Measurements from ENCODE around the gene STARD10. TPM values are rescaled to one million over a fixed set of nuclear protein-coding genes. Genes with fewer than 3 reads are reported as not detected.

STARD10 gene
- total RNA-seq, 4 donors from 2014 or later = 39.1 to 103 (median 71.1) TPM

DNA sequence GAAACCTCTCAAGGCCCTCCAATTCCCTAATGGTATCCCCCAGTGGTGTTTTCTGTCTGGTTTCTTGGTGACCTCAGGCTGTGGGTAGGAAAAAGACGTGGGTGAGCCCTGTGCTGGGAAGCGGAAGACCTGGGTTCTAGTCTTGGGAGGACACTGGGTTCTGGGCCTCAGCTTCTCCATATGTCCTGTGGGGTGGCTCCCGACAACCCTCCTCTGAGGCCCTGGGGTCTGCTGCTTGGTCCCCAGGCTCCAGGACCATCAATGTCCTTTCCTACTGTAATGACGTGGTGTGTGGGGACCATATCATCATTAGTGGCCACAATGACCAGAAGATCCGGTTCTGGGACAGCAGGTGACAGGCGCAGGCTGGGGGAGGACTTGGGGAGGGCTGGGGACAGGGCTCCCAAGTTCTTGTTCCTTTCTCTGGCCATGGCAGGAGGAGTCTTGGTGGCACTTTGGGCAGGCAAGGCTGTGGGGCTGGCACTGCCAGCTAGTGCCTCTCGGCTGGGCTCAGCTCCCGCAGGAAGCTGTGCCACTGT lies 33.2 kb upstream of the STARD10 start:
- ATAC-seq (no peak), DNase-seq (no peak)
- Histone ChIP-seq H3K9me3 (no peaks in the 10 kb centered on the region), H3K4me3 (no peak overlapping the region), H3K4me1 (peaks cover 6 to 10% of the 10 kb centered on the region in 2 donors), H3K27me3 (no peaks in the 10 kb centered on the region), H3K27ac (peak overlapping the region in 3 of 4 donors; percentile 36 to 61 (median 58)), H3K36me3 (no peaks in the 10 kb centered on the region)
- intact Hi-C loops (cut with DNase I; ENCODE audit: low total_unique reads) (loop anchor here (10.0 kb wide), 1 partner anchor 392 kb away; the partner anchor contains the start of gene CLPB), in situ Hi-C loops (cut with MboI; ENCODE audit: low sequenced_read_pairs in 4 of 4) (loop anchor here (5.0 to 25.0 kb wide), 2 partner anchors 350 to 460 kb away; no protein-coding TSS in a partner anchor)
- TF ChIP-seq POLR2A (IDR thresholded peaks at IDR 0.05) = no peak
- TF ChIP-seq CTCF (IDR thresholded peaks at IDR 0.05 in 4 of 5, conservative IDR thresholded peaks at IDR 0.05 in 1 of 5) = no peak

- intact Hi-C loops (cut with DNase I; ENCODE audit: low total_unique reads) = loop anchor here (10.0 kb wide), 1 partner anchor 392 kb away; the partner anchor contains the start of gene CLPB
These were observed 32.5 kb upstream of the STARD10 start for GRCh38 chr11:72826191-72826941.

DNA sequence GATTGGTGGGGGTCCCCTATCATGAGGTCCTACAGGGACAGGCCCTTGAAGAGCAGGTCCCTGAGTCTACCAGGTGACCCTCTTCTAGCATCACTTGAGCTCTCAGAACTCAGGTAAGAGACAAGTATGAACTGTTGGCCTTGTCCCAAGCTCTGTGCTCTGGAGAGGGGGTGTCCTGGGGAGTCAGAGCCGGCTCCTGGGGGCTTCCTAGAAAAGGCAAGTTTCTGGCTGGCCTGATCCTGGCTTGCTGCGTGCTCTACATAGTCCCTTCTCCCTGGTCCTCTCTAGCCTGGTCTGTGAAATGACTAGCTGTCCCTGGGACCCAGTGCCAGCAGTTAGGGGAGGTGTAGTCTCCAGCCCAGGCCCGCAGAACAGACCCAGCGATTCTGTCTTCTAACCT lies 31.8 kb upstream of the STARD10 start:
- intact Hi-C loops (cut with DNase I; ENCODE audit: low total_unique reads) = loop anchor here (10.0 kb wide), 1 partner anchor 391 kb away; the partner anchor contains the start of gene CLPB
- Histone ChIP-seq H3K4me3 (no peak overlapping the region), H3K27ac (no peak overlapping the region), H3K9me3 (no peaks in the 10 kb centered on the region), H3K4me1 (peaks cover 5 to 9% of the 10 kb centered on the region in 2 donors), H3K36me3 (no peaks in the 10 kb centered on the region), H3K27me3 (no peaks in the 10 kb centered on the region)
- DNase-seq (no peak), ATAC-seq (no peak)
- in situ Hi-C loops (cut with MboI; ENCODE audit: low sequenced_read_pairs in 4 of 4) = loop anchor here (5.0 to 25.0 kb wide), 2 partner anchors 352 to 462 kb away; no protein-coding TSS in a partner anchor
- TF ChIP-seq POLR2A (IDR thresholded peaks at IDR 0.05) (no peak), CTCF (IDR thresholded peaks at IDR 0.05 in 4 of 5, conservative IDR thresholded peaks at IDR 0.05 in 1 of 5) (no peak)

More at GRCh38 chr11:72826191-72826941, 32.5 kb upstream of the STARD10 start:
- TF ChIP-seq POLR2A (IDR thresholded peaks at IDR 0.05) (no peak), CTCF (IDR thresholded peaks at IDR 0.05 in 4 of 5, conservative IDR thresholded peaks at IDR 0.05 in 1 of 5) (no peak)
- H3K27ac ChIP-seq = no peak overlapping the region
- no peak for DNase-seq
- H3K9me3 ChIP-seq = no peaks in the 10 kb centered on the region
- no peak for ATAC-seq
- in situ Hi-C loops (cut with MboI; ENCODE audit: low sequenced_read_pairs in 4 of 4) = loop anchor here (5.0 to 25.0 kb wide), 2 partner anchors 351 to 461 kb away; no protein-coding TSS in a partner anchor
- peaks cover 5% of the 10 kb centered on the region in 2 donors for H3K4me1 ChIP-seq
- no peaks in the 10 kb centered on the region for H3K36me3 ChIP-seq
- no peak overlapping the region for H3K4me3 ChIP-seq
- H3K27me3 ChIP-seq = no peaks in the 10 kb centered on the region

- Histone ChIP-seq H3K9me3 (no peaks in the 10 kb centered on the region), H3K4me1 (peaks cover 5 to 9% of the 10 kb centered on the region in 2 donors), H3K27ac (no peak overlapping the region), H3K4me3 (no peak overlapping the region), H3K27me3 (no peaks in the 10 kb centered on the region), H3K36me3 (no peaks in the 10 kb centered on the region)
- in situ Hi-C loops (cut with MboI; ENCODE audit: low sequenced_read_pairs in 4 of 4) (loop anchor here (5.0 to 25.0 kb wide), 2 partner anchors 352 to 462 kb away; no protein-coding TSS in a partner anchor), intact Hi-C loops (cut with DNase I; ENCODE audit: low total_unique reads) (loop anchor here (10.0 kb wide), 1 partner anchor 390 kb away; the partner anchor contains the start of gene CLPB)
- DNase-seq (no peak), ATAC-seq (no peak)
- no peak for TF ChIP-seq POLR2A (IDR thresholded peaks at IDR 0.05)
- no peak for TF ChIP-seq CTCF (IDR thresholded peaks at IDR 0.05 in 4 of 5, conservative IDR thresholded peaks at IDR 0.05 in 1 of 5)
These were observed 31.1 kb upstream of the STARD10 start for GRCh38 chr11:72824811-72825505.

Data from gastrocnemius medialis (tissue), 4 donors.